GM21367 (cell line): ENCODE results near the gene CACNA1C.

Source experiments
- ATAC-seq: cut with Tn5 transposase; IDR thresholded peaks from one replicate; pipeline ENCODE4 v1.9.1; 2021; ENCODE audit not compliant: unreplicated experiment

Gene CACNA1C

DNA sequence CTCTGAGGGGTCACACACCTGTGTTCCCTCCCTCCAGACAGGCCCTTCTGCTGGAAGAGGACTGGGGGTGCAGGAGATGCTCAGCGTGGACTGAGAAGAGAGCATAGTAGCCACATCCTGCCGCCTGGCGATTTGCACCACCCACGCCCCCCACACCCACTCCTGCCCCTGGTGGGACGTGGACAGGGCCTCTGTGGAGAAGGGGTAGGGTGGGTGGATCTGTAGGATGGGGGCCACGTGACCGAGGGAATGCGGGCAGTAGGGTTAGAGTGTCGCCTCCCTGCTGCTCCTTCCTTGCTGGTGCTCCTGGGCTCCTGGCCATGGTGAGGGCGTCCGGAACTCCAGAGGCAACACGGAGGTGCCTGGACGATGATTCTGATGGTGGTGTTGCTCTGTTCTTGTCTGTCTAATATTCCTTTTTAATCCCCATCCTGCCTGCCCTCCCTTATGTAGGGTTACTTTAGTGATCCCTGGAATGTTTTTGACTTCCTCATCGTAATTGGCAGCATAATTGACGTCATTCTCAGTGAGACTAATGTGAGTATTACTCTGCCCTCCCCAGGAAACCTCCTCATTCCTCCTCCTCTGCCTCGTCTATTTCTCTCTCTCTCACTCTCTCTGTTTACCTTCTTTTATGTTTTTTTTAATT, 580.5 kb downstream of the CACNA1C start:
- no peak for ATAC-seq

DNA sequence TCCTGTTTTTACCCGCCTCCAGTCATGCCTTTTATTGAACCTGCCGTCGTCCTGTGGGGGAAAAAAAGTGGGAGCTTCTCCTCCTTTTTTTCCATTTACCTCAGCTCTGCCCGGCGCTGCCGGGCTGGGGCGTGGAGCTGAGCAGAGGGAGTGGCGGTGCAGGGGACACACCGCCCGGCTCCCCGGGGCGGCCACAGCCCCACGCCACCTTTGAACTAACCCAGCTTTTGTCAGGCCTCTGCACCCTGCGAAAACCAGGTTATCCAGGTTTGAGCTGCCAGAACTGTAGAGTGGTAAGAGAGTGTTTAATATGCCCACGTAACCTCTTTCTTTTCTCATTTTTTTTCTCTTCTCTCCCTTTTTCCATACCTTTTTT, 581.0 kb downstream of the CACNA1C start:
- no peak for ATAC-seq

DNA sequence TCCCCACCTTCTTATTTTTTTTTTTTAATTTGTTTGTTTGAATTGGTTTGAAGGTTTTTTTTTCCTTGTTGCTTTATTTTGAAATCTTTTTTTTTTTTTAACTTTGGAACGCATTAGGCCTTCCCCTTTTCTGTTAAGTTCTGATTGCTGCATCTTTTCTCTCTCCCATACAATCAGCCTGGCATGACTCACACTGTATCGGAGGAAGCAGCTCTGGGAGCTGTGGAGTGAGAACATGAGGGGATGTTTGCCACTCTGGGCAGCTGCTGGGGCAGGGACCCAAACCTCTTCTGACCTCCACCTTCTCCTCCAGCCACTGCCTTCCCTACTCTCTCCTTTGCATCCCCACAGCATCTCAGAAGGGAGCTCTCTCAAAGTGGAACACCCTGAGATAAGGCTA, 581.7 kb downstream of the CACNA1C start:
- ATAC-seq: no peak

DNA sequence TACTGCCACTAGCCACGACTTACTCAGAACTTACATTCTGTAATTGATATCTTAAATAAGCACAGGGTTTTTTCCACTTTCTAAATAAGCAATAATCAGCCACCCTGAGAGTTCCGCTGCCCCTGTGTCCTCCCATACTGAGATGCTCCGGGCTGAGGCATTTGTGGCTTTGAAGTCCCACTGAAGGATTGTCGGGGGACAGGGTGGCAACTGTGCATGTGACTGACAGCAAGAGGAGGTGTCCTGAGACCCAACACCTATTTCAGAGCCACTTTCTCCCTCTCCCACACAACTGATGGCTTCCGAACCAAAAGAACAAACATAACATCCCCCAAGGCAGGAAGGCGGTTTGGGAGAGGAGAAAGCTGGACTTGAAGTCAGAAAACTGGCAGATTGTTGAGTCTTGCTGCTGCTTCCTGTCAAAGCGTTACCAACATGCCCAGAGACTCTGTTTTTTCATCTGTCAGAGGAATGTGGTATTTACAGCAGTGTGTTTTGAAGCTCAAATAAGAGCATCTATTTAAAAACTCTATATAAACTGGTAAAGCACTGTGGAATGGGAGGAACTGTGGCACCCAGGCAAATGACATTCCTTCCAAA, 584.1 kb downstream of the CACNA1C start:
- ATAC-seq: no peak

DNA sequence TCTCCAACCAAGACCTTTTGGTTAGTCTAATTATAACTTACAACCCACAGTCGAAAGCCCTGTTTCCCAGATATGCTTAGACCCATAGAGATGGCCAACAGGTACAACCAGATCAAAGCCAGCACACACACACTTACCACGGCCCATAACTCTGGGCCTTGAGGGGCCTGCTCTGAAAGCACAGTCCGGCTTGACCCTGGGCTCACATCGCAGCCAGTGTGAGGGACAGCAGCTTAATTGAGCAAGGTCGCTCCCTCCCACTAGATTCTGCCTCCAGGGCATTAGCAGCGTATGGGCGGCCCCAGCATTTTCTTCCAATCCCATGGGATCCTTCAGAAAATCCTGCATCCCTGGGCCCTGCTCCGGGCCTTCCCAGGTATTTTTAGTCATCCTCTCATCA, 584.6 kb downstream of the CACNA1C start:
- no peak for ATAC-seq

DNA sequence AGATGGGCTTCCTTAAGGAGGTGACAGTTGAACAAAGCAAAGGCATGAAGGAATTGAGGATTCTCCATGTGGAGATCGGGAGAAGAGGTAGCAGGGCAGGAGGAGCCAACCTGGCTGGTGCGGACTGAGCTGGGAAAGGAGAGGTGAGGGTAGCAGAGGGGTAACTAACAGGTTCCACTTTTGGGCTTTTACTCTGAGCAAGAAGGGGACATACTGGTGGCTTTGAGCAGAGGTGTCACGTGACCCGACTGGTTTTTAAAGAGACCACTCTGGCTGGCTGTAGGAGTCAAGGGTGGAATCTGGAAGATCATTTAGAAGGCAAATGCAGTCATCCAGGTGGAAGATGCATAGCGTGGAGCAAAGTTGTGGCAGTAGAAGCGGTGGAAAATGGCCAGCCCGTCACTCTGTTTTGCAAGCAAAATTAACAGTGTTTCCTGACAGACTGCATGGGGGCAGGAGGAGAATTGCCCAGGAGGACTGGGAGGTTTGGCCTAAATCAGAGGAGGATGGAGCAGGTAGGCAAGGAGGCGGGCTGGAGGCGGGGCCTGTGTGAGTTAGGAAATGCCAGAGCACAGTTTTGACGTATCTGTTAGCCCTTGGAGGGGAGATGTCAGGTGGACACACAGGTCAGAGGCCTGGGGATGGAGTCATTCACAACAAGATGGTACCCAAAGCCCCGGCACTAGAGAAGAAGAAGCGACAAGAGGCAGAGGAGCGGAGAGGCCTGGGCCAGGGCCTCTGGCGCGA, 585.7 kb downstream of the CACNA1C start:
- ATAC-seq: no peak

DNA sequence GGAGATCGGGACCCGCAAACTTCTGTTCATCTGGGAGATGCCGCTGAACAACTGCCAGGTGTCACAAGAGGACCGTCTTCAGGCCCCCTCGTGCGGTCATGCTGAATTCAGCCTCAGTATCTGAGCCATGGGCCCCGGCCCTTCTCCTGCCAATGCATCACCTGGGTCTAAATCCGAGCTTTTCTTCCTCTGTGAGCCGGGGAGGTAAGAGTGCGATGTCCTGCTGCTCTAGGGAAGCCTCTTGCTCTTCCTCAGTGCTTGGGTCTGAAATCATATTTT, 586.2 kb downstream of the CACNA1C start:
- no peak for ATAC-seq

DNA sequence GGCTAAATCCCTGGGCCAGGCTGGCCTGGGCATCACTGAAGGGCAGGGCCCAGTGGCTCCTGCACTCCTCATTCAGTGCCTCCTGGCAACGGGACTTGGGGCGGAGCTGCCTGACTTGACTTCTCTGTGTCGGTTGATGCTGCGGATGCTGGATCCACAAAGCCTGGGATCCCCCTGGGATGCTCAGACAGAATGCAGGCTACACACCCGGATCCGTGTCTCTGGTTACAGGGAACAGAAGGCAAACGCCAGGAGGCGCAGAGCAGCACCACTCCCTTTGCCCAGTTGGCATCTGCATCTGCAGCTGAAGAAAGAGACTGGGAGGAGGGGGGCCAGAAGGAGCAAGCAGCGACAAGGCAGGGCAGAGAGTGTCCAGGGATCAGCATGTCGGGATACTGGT, 587.5 kb downstream of the CACNA1C start:
- ATAC-seq: no peak

DNA sequence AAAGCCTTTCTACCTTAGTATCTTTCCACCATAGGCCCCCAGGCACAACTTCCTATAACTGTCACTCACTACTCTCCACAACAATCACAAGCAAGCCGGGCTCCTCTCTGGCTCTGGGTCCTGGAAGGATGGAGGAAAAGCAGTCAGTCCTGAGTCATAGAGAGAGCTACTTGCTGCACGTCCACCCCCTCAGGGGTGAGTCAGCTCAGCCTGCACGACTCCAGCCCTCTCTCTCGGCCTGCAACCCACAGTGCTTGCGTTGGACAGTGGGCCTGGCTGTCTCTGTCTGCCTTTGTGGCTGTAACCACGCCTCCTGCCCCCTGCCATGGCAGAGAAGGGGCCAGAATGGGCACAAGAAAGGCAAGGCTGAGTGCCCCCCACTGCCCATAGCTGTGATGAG, 587.9 kb downstream of the CACNA1C start:
- ATAC-seq: no peak

DNA sequence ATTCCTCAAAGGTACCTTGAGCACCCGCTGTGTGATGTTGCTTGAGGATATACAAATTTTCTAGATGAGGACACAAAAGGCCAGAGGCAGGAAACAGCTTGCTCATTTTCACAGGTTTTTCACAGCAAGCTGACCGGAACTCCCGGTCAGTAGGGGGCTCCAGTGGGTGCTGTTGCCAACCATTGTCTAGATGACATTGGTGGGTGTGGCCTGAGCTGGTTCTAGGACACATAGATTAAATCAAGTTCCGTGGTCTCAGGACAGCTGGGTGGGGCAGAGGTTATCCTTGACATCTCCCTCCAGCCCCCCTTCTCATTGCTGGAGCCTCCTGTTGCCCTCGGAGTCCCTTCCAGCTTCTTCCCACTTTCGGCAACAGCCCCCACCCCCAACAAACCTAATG, 588.4 kb downstream of the CACNA1C start:
- ATAC-seq: no peak

DNA sequence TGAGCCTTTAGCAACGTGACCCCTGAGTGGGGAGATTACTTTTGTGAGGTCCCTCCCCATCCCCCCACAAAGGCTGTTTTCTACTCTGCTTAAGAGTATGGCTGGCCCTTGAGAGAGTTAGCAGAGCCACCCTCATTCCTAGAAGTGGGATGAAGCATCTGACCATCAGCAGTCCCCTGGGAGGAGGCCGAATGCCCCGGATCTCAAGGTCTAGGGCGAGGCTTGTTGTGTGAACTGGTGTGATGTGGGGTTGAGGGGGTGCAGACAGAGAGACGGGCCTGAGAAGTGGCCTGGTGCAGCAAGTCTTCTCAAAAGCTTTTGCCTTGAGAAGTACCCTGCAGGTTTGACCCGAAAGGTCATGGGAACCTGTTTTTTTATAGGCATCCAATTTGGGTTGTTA, 589.0 kb downstream of the CACNA1C start:
- ATAC-seq: no peak

DNA sequence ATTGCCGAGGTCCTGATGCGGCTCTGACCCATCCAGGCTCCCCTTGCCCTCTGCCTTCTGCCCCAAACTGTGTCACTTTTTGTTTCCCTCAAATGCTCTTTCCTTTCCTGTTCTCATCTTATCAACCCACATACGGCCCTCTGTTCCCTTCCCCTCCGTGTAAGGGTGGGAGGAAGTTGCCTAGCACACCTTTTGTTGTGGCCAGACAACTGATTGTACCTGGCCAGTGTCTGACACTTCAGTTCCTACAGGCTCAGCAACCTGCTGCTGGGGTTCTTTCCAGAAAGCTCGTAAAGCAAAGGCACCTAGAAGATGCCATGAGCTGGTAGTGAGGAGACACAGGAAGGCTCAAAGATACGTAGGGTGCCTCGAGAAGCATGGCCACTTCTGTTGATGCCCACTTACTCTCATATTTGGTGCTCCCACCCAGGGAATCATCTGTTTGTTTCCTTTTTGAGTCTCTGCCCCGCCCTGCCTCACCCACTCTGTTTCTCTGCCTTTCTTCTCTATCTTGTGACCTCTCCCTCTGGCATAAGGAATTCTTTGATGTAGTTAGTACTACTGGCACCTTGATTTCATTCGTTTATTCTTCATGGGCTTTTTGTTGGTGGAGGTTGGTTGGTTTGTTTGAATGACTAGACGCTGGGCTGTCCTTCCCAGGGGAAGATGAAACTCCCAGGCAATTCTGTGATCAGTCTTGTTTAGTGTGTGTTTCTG, 589.5 kb downstream of the CACNA1C start:
- no peak for ATAC-seq

DNA sequence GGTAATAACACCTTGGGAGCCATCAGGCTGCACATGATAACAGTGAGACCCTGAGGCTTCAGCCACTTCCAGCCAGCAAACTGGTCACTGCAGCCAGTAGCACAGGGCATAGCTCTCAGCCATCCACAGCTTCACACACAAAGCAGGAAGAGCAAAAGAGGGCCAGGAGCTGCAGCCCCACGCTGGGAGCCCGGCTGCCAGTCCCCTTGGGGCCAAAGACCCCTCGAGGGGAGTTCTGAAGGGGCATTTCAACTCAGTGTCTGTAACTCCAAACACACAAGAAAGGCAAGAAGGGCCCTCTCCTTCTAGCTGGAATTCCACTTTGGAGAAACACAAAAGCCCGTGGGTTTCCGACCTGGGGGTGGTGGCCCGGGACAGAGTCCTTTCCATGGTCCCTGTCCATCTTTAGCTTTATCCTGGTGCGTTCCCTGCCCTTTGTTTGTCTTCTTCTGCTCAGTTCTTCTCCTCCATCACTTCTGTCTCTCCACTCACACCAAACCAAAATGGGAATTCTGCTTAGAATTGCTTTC, 590.2 kb downstream of the CACNA1C start:
- no peak for ATAC-seq

DNA sequence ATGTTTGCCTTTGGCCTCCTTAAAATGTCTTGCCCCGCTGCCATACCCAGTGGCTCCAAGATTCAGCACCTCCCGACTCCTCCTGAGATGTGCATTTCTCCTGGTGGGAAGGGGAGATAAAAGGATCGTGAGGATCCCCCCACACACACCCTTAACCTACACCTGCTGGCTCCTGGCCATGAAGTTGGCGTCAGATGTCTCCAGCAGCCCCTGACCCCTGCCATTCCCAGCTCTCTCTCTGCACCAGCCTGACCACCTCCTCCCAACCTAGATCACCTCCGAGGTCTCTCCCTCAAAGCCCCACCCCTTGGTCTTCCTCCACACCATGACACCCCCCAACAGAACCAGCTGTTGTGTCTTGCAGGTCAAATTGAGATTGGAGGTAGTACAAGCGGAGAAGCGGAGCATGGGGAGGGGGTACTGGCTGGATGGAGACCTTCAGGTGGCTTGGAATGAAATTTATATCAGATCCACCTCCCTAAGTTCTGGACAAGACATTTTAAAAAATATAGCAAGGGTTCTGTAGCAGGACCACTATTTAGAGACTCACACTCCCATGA, 590.9 kb downstream of the CACNA1C start:
- ATAC-seq: no peak

DNA sequence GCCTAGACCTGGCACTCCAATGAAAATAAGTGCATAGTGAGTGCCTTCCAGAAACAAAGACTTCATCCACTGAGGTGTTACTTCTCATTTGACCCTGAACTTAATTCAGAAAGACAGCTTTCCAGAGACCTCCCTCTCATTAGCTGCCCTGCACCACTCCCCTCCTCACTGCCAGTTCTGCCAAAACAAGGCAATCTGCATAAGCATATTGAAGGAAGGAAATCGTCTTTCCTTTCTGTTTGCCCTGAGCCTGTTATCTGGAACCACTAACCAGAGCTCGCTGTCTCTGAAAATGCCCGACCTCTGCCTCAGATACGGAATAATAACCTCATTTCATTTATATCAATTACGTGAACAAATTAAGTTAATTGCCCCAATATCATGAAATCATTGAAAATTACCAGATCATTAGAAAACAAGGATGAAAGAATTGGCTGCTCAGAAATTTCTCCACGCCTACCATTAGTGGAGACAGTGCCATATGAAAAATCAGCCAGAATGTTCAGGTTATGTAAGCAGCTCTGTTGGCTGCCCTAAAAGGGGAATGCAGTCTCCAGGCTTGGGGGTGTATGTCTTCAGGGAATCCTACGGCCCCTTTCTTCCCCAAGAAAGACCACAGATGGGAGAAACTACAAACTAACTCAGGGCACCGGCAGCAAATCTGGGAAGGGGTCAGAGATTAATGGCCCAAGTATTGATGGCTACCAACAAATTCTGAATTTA, 592.1 kb downstream of the CACNA1C start:
- ATAC-seq: no peak

DNA sequence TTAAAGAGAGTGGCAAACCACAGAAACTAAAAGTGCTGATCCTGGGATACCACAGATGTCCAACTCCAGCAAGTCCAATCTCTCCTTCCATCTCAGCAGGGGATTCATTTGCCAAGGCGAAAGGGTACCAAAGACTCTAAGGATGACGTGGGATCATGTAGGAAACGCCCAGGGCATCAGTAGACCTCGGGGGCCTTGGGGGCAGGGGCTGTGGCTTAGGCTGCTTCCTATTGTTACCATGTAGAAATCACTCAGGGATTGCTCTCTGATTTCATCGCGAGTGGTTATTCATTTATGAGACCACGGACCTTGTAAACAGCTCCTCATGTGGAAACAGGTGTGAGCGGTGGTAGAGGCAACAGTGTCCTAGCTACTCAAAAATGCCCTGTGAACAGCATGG, 592.7 kb downstream of the CACNA1C start:
- ATAC-seq: no peak

DNA sequence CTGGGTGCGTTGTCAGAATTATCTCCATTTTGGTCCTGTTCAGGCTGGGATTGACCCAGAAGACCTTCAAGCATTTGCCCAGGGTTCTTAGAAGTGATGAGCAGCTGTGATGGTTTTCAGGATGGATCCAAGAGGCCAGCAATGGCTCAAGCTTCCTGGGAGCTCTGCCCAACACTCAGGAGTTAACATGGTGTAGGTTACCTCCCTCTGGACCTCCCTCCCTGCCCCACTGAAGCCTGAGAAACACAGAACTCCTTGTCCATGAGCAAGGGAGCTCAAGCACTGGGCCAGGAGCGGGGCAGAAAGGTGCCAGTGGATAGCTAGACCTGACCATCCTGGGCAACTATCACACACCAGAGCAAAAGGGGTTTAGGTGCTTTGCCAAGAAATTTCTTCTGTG, 593.6 kb downstream of the CACNA1C start:
- ATAC-seq: no peak

DNA sequence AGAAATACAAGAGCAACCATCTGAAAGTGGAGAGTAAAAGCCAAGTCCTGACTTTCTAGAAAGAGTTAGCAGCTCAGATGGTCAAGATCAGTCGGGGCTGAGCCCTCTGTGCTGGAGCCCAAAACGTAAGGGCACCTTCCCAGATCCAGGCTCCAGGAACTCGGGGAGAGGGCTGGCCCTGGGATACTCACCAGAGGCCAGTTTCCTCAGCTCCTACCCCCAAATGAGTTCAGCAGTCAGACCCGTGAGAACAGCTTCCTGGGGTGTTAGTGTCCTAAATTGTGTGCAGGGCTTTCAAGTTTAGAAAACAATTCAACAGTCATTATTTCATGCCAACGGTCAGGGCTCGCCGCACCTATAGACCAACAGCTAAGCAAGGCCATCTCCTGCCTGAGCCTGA, 594.4 kb downstream of the CACNA1C start:
- ATAC-seq: no peak

DNA sequence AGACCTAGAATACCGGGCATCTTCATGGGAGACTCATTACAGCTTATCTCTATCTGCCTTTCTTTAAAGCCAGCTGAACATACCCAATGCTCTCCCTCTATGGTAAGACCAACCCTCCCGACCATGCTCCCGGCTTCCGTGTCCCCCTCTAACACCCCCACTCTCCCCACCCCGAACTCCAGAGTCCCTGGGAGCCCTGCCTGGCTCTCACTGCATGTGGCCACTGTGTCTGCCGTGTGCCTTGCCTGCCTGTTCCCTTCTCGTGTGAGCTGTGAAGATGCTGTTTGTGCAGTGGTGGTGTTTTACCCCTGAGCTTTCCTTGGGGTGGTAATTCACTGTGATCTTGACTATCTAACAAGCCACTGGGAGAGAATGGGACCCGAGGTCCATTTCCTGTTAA, 595.6 kb downstream of the CACNA1C start:
- ATAC-seq: no peak

DNA sequence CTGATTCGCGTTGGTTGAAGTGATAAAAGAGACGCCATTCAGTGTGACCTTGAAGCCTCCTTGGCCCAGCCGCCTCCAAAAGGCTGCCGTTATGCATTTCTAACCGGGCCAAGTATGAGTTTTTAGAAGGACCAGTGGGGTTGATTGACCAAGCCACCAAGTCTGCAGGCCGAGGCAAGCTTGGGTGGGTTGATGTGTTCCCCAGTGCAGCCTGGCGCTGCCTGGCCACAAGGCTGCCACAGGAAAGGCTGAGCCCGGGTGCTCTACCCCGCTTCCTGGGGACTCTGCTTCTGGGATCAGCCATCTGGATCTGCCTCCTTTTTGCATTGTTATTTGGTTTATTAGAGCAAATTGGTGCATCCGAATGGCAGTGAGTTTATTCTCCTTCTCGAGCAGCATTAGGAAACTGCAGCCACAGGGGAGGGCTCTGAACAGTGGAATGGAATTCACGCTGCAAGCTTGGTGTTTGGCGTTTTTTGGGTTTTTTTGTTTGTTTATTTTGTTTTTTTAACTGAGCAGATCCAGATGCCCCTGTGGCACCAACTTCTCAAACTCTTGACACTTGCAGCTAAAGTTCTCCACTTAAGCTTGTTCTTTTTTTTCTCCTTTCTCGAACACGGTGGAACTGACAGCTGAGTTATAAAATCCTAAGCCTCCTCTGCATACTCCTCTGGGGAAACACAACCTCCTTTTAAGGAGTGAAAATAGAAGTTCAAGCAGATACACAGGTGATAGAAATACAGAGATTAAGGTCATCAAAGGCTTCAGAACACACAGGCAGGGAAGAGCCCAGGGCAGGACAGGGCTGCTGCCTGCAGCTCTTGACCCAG, 596.6 kb downstream of the CACNA1C start:
- no peak for ATAC-seq
